ENCODE results near the gene ZFYVE28. TPM values are rescaled to one million over a fixed set of nuclear protein-coding genes. Genes with fewer than 3 reads are reported as not detected.

Gene ZFYVE28
- total RNA-seq, 1 donor from 2014 or later: 1.3 TPM

DNA sequence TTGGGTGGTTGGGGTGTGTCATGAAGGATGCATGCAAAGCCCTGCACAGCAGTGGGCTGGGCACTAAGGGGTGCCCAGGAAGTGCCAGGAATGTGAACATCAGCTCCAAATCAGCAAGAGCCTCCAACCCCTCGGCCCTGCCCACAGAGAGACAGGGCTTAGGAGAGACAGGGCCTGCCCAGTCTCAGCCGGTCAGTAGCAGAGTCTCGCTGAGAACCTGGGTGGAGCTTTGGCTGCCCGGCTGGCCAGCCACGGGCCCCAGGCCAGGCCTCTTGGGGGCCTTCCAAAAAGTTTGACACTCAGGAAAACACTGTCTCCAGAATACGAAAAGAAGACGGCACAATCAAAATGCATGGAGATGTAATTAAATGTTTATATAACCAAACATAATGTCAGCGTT, 152.3 kb downstream of the ZFYVE28 start:
- H3K27me3 ChIP-seq (ENCODE audit: control insufficient read depth, insufficient read depth, low read length): no peaks in the 10 kb centered on the region
- H3K4me3 ChIP-seq (ENCODE audit: low read depth, low read length): no peak overlapping the region
- TF ChIP-seq, protein P1, sequence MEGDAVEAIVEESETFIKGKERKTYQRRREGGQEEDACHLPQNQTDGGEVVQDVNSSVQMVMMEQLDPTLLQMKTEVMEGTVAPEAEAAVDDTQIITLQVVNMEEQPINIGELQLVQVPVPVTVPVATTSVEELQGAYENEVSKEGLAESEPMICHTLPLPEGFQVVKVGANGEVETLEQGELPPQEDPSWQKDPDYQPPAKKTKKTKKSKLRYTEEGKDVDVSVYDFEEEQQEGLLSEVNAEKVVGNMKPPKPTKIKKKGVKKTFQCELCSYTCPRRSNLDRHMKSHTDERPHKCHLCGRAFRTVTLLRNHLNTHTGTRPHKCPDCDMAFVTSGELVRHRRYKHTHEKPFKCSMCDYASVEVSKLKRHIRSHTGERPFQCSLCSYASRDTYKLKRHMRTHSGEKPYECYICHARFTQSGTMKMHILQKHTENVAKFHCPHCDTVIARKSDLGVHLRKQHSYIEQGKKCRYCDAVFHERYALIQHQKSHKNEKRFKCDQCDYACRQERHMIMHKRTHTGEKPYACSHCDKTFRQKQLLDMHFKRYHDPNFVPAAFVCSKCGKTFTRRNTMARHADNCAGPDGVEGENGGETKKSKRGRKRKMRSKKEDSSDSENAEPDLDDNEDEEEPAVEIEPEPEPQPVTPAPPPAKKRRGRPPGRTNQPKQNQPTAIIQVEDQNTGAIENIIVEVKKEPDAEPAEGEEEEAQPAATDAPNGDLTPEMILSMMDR (IDR thresholded peaks at IDR 0.05; ENCODE audit: insufficient read depth, low read length, severe bottlenecking): no peak
- DNase-seq (ENCODE audit: low read depth) (no peak), FAIRE-seq (no peak)
- no peaks in the 10 kb centered on the region for H3K36me3 ChIP-seq (ENCODE audit: control insufficient read depth, insufficient read depth, low read length)

DNA sequence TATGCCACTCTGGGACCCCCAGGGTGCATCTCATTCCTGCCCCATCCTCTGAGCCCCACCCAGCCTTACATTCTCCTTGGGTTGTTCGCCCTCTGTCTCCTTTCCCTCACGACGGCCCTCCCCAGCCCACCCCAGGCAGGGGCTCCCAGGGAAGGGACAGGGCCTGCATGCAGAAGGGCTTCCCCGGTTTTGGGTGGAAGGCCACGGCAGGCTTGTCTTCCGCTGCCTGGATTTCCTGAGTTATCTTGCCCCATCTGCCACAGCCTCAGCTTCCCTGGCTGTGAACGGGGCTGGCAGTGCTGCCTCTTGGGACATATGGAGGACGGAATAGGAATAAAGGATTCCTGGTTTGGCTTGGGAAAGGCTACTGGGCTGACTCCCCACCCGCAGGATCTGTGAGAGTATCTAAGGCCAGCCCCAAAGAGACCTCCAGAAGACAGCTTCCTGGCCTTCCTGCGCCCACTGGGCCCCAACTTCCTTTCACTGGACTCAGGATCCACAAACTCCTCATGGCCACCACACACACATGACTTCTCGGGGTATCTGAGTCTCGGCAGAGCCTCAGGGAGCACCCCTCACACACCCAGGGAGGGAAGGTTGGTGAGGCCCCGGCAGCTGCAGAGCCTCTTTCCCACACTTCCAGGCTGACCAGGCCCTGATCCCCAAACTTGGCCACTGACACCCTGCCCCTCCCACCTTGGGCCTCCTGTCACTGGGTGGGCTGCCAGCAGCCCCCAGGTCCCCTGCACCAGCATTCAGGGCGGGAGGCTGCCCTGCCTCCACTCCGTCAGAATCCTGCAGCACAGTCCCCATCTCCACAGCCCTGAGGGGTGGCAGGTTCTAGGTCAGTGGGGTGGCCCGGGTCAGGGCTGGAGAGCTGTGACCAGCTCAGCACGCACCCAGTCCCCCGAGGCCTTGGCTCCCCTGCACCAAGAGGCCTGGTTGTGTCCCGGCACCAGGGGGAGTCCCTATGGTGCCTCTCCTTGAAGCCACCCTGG, 153.0 kb downstream of the ZFYVE28 start:
- Histone ChIP-seq H3K27me3 (ENCODE audit: control insufficient read depth, insufficient read depth, low read length) (no peaks in the 10 kb centered on the region), H3K4me3 (ENCODE audit: low read depth, low read length) (no peak overlapping the region), H3K36me3 (ENCODE audit: control insufficient read depth, insufficient read depth, low read length) (peaks cover under 1% of the 10 kb centered on the region)
- TF ChIP-seq, protein P1 (IDR thresholded peaks at IDR 0.05; ENCODE audit: insufficient read depth, low read length, severe bottlenecking): no peak
- DNase-seq (ENCODE audit: low read depth): no peak
- FAIRE-seq: no peak

DNA sequence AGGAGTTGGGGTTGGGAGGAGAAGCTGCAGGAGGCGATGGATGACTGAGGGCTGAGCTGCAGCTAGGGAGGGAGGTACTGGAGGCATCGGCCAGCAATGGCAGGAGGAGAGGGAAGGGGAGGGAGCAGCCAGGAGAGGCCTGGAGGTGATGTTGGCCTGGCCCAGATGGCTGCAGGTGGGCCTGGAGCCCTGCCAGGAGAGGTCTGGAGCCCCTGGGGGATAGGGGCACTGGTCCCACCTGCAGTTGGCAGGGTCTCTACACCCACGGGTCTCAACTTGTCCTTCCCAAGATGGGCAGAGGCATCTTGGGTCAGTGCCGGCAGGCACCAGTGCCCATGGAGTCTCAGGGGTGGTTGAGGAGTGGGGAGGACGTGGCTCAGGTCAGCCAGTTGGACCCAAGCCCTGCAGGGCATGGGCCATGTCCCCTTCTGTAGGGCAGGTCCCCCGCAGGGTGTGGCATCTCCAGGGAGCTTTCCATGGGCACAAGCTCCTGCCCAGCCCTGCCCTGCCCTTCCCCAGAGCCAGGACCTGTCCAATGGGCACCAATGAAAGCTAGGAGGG, 153.9 kb downstream of the ZFYVE28 start:
- H3K36me3 ChIP-seq (ENCODE audit: control insufficient read depth, insufficient read depth, low read length): peaks cover 3% of the 10 kb centered on the region
- no peak for DNase-seq (ENCODE audit: low read depth)
- H3K27me3 ChIP-seq (ENCODE audit: control insufficient read depth, insufficient read depth, low read length): no peaks in the 10 kb centered on the region
- no peak for FAIRE-seq
- TF ChIP-seq, protein P1 (IDR thresholded peaks at IDR 0.05; ENCODE audit: insufficient read depth, low read length, severe bottlenecking): no peak
- H3K4me3 ChIP-seq (ENCODE audit: low read depth, low read length): no peak overlapping the region

DNA sequence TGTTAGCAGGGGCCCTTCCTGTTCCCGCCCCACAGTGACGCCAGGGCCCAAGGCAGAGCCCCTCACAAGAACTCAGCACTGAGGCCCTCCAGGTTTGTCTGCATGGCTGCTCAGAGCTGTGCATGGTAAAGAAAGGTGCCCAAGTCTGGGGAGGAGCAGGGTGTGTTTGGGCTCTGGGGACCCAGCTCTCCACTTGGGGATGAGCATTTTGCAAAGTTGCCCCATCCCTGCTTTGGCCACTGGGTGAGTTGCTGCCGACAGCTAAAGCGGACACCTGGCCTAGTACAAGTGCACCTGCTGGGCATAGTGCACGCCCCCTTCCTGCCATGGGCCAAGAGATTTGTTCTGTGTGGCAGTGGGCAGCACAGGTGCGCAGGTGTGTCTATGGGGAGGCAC, 154.5 kb downstream of the ZFYVE28 start:
- DNase-seq (ENCODE audit: low read depth) (no peak), FAIRE-seq (no peak)
- TF ChIP-seq, protein P1 (IDR thresholded peaks at IDR 0.05; ENCODE audit: insufficient read depth, low read length, severe bottlenecking): no peak

DNA sequence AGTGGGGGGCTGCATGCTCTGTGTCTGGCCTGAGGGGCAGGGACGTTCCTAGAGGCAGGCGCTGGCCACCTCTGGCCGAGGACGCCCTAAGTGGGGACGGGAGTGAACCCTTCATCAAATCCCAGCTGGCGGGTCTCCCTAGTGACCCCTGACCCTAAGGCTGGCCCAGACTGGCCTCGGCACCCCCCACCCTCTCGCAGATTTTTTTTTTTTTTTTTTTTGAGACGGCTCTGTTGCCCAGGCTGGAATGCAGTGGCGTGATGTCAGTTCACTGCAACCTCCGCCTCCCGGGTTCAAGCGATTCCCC, 155.5 kb downstream of the ZFYVE28 start:
- peak overlapping the region; percentile 66 for H3K4me3 ChIP-seq (ENCODE audit: low read depth, low read length)
- peaks cover 12% of the 10 kb centered on the region for H3K36me3 ChIP-seq (ENCODE audit: control insufficient read depth, insufficient read depth, low read length)
- DNase-seq (ENCODE audit: low read depth) (no peak), FAIRE-seq (no peak)
- TF ChIP-seq, protein P1 (IDR thresholded peaks at IDR 0.05; ENCODE audit: insufficient read depth, low read length, severe bottlenecking): no peak
- no peaks in the 10 kb centered on the region for H3K27me3 ChIP-seq (ENCODE audit: control insufficient read depth, insufficient read depth, low read length)

More for the DNA sequence above, 154.5 kb downstream of the ZFYVE28 start:
- peaks cover 4% of the 10 kb centered on the region for H3K36me3 ChIP-seq (ENCODE audit: control insufficient read depth, insufficient read depth, low read length)
- H3K27me3 ChIP-seq (ENCODE audit: control insufficient read depth, insufficient read depth, low read length): no peaks in the 10 kb centered on the region
- no peak overlapping the region for H3K4me3 ChIP-seq (ENCODE audit: low read depth, low read length)
